Measurements from ENCODE around the gene TMEM131L. TPM values are rescaled to one million over a fixed set of nuclear protein-coding genes. Genes with fewer than 3 reads are reported as not detected.
A peak's percentile ranks its signal among the peaks of the same experiment; 100 is the strongest.

TMEM131L gene
- total RNA-seq, 2 experiments from 2014 or later = 51.7 to 52.4 TPM

DNA sequence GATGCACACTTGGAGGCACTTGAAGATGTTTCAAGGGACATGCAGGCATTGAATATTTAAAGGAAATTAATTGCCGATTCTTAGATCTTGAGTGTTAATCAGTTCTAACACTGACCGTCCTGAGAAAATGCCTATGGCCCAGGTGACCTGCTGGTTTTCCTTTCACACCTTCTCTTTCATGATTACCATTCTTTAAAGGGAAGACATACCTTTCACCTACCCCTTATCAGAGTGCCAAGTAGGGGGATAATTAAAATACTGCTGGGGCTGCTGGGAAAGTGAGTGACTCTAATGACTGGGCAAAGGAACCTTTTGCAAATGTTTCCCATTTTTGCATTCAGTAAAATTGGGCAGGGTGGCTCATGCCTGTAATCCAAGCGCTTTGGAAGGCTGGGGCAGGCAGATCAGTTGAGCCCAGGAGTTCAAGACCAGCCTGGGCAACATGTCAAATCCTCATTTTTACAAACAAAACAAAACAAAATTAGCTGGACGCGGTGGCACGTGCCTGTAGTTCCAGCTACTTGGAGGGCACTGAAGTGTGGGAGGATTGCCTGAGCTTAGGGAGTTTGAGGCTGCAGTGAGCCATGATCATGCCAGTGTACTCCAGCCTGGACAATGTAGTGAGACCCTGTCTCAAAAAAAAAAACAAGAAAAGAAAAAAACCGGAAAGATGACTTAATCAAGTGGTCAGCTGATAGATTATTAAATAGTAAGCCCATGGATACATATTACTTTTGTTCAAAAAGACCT lies 44.3 kb downstream of the TMEM131L start:
- ChIA-PET CTCF (interaction anchor here (1.2 to 1.6 kb wide), 2 partner anchors 9 to 12 kb away, joined by 4 to 7 read pairs; no protein-coding TSS in a partner anchor), POLR2A (interaction anchor here (1.0 to 1.2 kb wide), 2 partner anchors 9 to 13 kb away, joined by 3 to 4 read pairs; no protein-coding TSS in a partner anchor)
- peaks cover 76% of the 10 kb centered on the region for H3K4me1 Mint-ChIP-seq (ENCODE audit: low read depth)
- peaks cover 4% of the 10 kb centered on the region for H3K9me3 Mint-ChIP-seq
- ATAC-seq = no peak
- no peak for DNase-seq
- no peaks in the 10 kb centered on the region for H3K27me3 Mint-ChIP-seq
- no peak overlapping the region for H3K4me3 Mint-ChIP-seq
- peak overlapping the region; percentile 47 for H3K27ac Mint-ChIP-seq
- H3K36me3 Mint-ChIP-seq (ENCODE audit: low read depth) = peaks cover 63% of the 10 kb centered on the region
- intact Hi-C loops (cut with micrococcal nuclease) = no loop called here
- TF ChIP-seq, protein P1, sequence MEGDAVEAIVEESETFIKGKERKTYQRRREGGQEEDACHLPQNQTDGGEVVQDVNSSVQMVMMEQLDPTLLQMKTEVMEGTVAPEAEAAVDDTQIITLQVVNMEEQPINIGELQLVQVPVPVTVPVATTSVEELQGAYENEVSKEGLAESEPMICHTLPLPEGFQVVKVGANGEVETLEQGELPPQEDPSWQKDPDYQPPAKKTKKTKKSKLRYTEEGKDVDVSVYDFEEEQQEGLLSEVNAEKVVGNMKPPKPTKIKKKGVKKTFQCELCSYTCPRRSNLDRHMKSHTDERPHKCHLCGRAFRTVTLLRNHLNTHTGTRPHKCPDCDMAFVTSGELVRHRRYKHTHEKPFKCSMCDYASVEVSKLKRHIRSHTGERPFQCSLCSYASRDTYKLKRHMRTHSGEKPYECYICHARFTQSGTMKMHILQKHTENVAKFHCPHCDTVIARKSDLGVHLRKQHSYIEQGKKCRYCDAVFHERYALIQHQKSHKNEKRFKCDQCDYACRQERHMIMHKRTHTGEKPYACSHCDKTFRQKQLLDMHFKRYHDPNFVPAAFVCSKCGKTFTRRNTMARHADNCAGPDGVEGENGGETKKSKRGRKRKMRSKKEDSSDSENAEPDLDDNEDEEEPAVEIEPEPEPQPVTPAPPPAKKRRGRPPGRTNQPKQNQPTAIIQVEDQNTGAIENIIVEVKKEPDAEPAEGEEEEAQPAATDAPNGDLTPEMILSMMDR (IDR thresholded peaks at IDR 0.05) = no peak

DNA sequence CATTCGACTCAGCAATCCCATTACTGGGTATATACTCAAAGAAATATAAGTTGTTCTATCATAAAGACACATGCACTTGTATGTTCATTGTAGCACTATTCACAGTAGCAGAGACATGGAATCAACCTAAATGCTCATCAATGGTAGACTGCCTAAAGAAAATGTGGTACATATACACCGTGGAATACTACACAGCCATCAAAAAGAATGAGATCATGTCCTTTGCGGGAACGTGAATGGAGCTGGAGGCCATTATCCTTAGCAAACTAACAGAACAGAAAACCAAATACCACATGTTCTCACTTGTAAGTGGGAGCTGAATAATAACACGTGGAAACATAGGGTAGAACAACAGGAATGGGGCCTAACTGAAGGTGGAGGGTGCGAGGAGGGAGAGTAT lies 44.9 kb downstream of the TMEM131L start:
- Mint-ChIP-seq H3K27ac (no peak overlapping the region), H3K4me1 (ENCODE audit: low read depth) (peaks cover 73% of the 10 kb centered on the region), H3K36me3 (ENCODE audit: low read depth) (peaks cover 60% of the 10 kb centered on the region), H3K4me3 (no peak overlapping the region), H3K27me3 (no peaks in the 10 kb centered on the region), H3K9me3 (peaks cover 4% of the 10 kb centered on the region)
- ChIA-PET CTCF (interaction anchor here (1.2 kb wide), 1 partner anchor 8 kb away, joined by 4 read pairs; no protein-coding TSS in a partner anchor), POLR2A (no interaction called here)
- intact Hi-C loops (cut with micrococcal nuclease) = no loop called here
- TF ChIP-seq, protein P1 (IDR thresholded peaks at IDR 0.05) = no peak
- DNase-seq (no peak), ATAC-seq (no peak)

DNA sequence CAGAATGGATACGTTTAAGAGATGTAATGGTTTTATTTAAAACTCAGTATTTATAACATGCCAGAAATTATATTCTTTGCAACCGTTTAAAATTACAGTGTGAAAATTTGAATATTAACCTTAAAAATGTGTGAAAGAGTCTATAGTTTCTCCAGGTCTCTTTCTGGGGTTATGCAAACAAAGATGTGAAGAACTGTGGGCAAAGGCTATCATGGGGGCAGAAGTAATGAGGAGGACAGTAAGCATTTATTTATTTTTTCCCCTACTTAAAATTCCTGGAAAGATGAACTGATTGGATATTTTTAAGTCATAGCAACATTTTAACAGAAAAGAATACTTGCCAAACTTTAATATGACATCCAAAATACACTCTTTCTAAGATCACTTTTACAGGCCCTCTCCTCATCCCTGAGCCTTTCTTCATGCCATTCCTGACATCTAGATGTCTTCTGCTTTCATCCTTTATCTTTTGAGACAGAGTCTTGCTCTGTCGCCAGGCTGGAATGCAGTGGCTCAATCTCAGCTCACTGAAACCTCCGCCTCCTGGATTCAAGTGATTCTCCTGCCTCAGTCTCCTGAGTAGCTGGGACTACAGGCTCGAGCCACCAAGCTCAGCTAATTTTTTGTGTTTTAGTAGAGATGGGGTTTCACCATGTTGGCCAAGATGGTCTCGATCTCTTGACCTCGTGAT lies 46.1 kb downstream of the TMEM131L start:
- H3K27ac Mint-ChIP-seq = peak overlapping the region; percentile 50
- intact Hi-C loops (cut with micrococcal nuclease) = no loop called here
- peaks cover 59% of the 10 kb centered on the region for H3K36me3 Mint-ChIP-seq (ENCODE audit: low read depth)
- H3K9me3 Mint-ChIP-seq = peaks cover 4% of the 10 kb centered on the region
- CTCF ChIA-PET = interaction anchor here (1.2 to 1.9 kb wide), 2 partner anchors 8 to 42 kb away, joined by 3 to 5 read pairs; no protein-coding TSS in a partner anchor
- no peaks in the 10 kb centered on the region for H3K27me3 Mint-ChIP-seq
- DNase-seq = no peak
- TF ChIP-seq, protein P1 (IDR thresholded peaks at IDR 0.05) = no peak
- no peak for ATAC-seq
- H3K4me1 Mint-ChIP-seq (ENCODE audit: low read depth) = peaks cover 68% of the 10 kb centered on the region
- H3K4me3 Mint-ChIP-seq = no peak overlapping the region
- POLR2A ChIA-PET = interaction anchor here (0.5 to 2.2 kb wide), 3 partner anchors 21 to 46 kb away, joined by 3 to 9 read pairs (median 3); partner anchors contain the start of gene TMEM131L

DNA sequence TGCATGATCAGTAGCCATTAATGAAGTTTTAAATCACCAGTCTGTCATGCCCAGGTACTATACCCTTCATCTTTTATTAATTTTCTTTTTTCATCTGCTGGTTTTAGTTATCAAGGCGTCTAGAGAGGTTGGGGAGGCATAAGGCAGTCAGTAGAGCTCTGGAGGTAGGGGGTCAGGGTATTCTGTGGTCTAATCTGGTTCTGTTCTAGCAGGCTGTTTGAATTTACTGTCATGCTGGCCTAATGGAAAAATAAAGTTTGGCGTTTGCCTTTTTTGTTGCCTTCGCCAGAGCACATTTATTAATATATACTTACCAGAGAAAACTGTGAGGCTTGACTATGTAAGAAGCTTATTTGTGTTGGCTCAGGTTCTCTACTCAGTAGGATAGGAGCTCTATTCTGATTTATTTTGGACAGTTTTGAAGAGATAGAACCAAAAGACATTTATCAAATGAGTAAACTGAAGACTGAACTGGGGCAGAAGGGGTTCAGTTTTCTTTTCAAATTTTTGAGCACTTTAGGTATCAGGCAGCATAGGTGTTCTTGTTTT lies 46.9 kb downstream of the TMEM131L start:
- Mint-ChIP-seq H3K27ac (peak overlapping the region; percentile 50), H3K36me3 (ENCODE audit: low read depth) (peaks cover 55% of the 10 kb centered on the region), H3K4me3 (no peak overlapping the region), H3K27me3 (no peaks in the 10 kb centered on the region), H3K9me3 (peaks cover 4% of the 10 kb centered on the region), H3K4me1 (ENCODE audit: low read depth) (peaks cover 68% of the 10 kb centered on the region)
- CTCF ChIA-PET = interaction anchor here (0.9 to 3.2 kb wide), 6 partner anchors 9 to 59 kb away, joined by 3 to 8 read pairs (median 4); no protein-coding TSS in a partner anchor
- intact Hi-C loops (cut with micrococcal nuclease) = no loop called here
- ATAC-seq = no peak
- TF ChIP-seq, protein P1 (IDR thresholded peaks at IDR 0.05) = no peak
- POLR2A ChIA-PET = interaction anchor here (0.5 to 2.2 kb wide), 7 partner anchors 11 to 1244 kb away, joined by 3 to 9 read pairs (median 3); partner anchors contain the start of gene TMEM131L
- DNase-seq = no peak
